GM12878 (cell line): ENCODE results near the gene CENPF. TPM values are rescaled to one million over a fixed set of nuclear protein-coding genes. Genes with fewer than 3 reads are reported as not detected.

ENCODE experiments used
- ATF3 ChIP-seq: IDR thresholded peaks from 2 replicates; pipeline ENCODE4 v1.6.1; 2011; ENCODE audit warnings: low read depth, mild to moderate bottlenecking, low read length, moderate library complexity, borderline replicate concordance; ENCODE audit errors: extremely low read depth
- ETV6 ChIP-seq, 2 experiments: fragments of 450-650 bp in 1 of 2; IDR thresholded peaks in 1 of 2; conservative IDR thresholded peaks in 1 of 2; 2 replicates each; pipeline ENCODE4 v1.6.1; 2014; ENCODE audit warnings: antibody characterized with exemption in 1 of 2, borderline replicate concordance in 1 of 2, low read depth in 1 of 2, mild to moderate bottlenecking in 1 of 2, moderate library complexity in 1 of 2
- HDAC2 ChIP-seq: fragments of 200-600 bp; sonication (generic); IDR thresholded peaks from 2 replicates; pipeline ENCODE4 v1.6.1; 2017
- JUNB ChIP-seq: IDR thresholded peaks from 2 replicates; pipeline ENCODE4 v1.6.1; 2016; ENCODE audit warnings: antibody characterized with exemption, mild to moderate bottlenecking
- MEF2A ChIP-seq: IDR thresholded peaks from 2 replicates; pipeline ENCODE4 v1.6.1; 2011; ENCODE audit warnings: low read depth, mild to moderate bottlenecking, low read length, moderate library complexity; ENCODE audit not compliant: insufficient read depth
- PML ChIP-seq: IDR thresholded peaks from 2 replicates; pipeline ENCODE4 v1.6.1; 2012; ENCODE audit warnings: low read length, inconsistent platforms
- SIN3A ChIP-seq: IDR thresholded peaks from 2 replicates; pipeline ENCODE4 v1.6.1; 2012; ENCODE audit warnings: low read depth, low read length, improper control_type of control experiment
- SMAD1 ChIP-seq: fragments of 450-650 bp; IDR thresholded peaks from 2 replicates; pipeline ENCODE4 v1.6.1; 2018; ENCODE audit warnings: mild to moderate bottlenecking, low read depth; ENCODE audit not compliant: partially characterized antibody
- SMAD5 ChIP-seq: IDR thresholded peaks from 2 replicates; pipeline ENCODE4 v1.6.1; 2016; ENCODE audit warnings: antibody characterized with exemption, low read depth
- SREBF1 ChIP-seq: IDR thresholded peaks from 2 replicates; pipeline ENCODE4 v1.6.1; 2012; ENCODE audit warnings: mild to moderate bottlenecking, low read length
- SREBF2 ChIP-seq: IDR thresholded peaks from 2 replicates; pipeline ENCODE4 v1.6.1; 2012; ENCODE audit warnings: mild to moderate bottlenecking, low read length
- SUPT20H ChIP-seq: IDR thresholded peaks from 2 replicates; pipeline ENCODE4 v1.6.1; 2011; ENCODE audit warnings: low read depth, mild to moderate bottlenecking, low read length, moderate library complexity, borderline replicate concordance; ENCODE audit not compliant: control insufficient read depth
- TARDBP ChIP-seq: IDR thresholded peaks from 2 replicates; pipeline ENCODE4 v1.6.1; 2016; ENCODE audit warnings: borderline replicate concordance
- ZNF687 ChIP-seq: fragments of 450-650 bp; IDR thresholded peaks from 2 replicates; pipeline ENCODE4 v1.6.1; 2017; ENCODE audit warnings: mild to moderate bottlenecking, moderate library complexity
- ZZZ3 ChIP-seq: IDR thresholded peaks from 2 replicates; pipeline ENCODE4 v1.6.1; 2011; ENCODE audit warnings: low read depth; ENCODE audit not compliant: control insufficient read depth, insufficient read length
- polyA plus RNA-seq, 11 experiments: library from polyadenylated mRNA; depleted of rRNA in 4 of 11; unstranded in 6 of 11; stranded (reverse) in 5 of 11; fragments of >200 nt; fragmentation: Nextera tagmentation in 4 of 11; fragmentation: Illumina TruSeq in 1 of 11; extraction: Ambion mirVana in 4 of 11; extraction: Trizol in 1 of 11; gene quantifications; 1 replicate in 1 of 11; 2 replicates in 10 of 11; pipeline versions ENCODE4 v1.2.1 to v1.2.3, GENCODE V29; 2011 to 2016; ENCODE audit warnings: inconsistent platforms in 2 of 11, missing spikeins in 2 of 11, low read depth in 1 of 11
- total RNA-seq, 4 experiments: library from RNA; depleted of rRNA in 3 of 4; stranded (reverse); fragments of >200 nt in 3 of 4; fragmentation: Illumina TruSeq in 1 of 4; extraction: Trizol in 1 of 4; gene quantifications; 2 replicates each; pipeline versions ENCODE4 v1.2.1 to v1.2.3, GENCODE V29; 2013 to 2021
- TF ChIP-seq, protein P1 (sequence below): fragments of 450-650 bp; conservative IDR thresholded peaks from 2 replicates; pipeline ENCODE4 v1.6.1; 2017; ENCODE audit warnings: mild to moderate bottlenecking, moderate library complexity

The CENPF gene
- total and polyA plus RNA-seq, 10 of the 15 experiments (the other 5 are each of a cell fraction or from before 2014, with no cell fraction given) = 26.0 to 132 (median 70.5) TPM

DNA sequence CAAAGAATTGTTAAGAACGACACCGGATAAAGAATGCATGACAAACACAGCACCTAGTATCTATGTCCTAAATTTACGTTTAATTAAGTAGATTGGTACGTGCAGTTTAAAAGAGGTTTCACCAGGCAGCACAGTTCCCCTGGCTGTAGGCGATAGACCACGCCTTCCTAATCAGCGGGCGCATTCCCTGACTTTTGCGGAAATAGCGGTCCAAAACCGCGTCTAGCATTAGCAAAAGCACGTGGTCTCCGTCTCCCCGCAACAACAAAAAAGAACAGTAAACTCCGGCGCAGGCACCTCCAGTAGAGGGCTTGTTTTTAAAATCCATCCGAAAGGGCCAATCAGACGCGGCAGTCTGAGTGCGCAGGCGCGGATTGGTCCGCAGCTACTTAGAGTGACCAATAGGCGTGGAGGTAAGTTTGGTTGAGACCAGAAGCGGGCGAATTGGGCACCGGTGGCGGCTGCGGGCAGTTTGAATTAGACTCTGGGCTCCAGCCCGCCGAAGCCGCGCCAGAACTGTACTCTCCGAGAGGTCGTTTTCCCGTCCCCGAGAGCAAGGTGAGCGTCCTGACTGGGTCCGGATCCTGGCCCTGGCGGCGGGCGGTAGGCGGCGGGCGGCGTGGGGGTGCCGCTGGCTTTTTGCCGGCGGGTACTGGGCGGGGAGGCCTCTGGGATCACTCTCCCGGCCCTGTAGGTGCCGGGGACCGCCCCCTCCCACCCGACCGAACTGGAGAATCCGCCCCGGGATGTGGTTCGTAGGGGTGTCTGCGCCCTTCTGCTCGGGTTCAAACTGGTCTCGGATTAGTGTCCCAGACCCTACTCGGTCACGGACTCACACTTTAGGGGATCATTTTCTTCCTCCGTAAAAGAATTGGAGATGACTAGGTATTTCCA is at the start of gene CENPF (continued):
- TF ChIP-seq ZNF687 (no peak), SMAD1 (no peak), SIN3A (peak; percentile 98), SREBF1 (no peak), SREBF2 (no peak), ETV6 (conservative IDR thresholded peaks at IDR 0.05 in 1 of 2, IDR thresholded peaks at IDR 0.05 in 1 of 2; ENCODE audit: borderline replicate concordance in 1 of 2, low read depth in 1 of 2) (no peak), MEF2A (no peak), TARDBP (no peak), ZZZ3 (no peak), PML (no peak), SMAD5 (no peak), ATF3 (no peak), JUNB (no peak), HDAC2 (peak; percentile 85; the same call in 1 of the 2 replicates), SUPT20H (no peak)
- TF ChIP-seq, protein P1, sequence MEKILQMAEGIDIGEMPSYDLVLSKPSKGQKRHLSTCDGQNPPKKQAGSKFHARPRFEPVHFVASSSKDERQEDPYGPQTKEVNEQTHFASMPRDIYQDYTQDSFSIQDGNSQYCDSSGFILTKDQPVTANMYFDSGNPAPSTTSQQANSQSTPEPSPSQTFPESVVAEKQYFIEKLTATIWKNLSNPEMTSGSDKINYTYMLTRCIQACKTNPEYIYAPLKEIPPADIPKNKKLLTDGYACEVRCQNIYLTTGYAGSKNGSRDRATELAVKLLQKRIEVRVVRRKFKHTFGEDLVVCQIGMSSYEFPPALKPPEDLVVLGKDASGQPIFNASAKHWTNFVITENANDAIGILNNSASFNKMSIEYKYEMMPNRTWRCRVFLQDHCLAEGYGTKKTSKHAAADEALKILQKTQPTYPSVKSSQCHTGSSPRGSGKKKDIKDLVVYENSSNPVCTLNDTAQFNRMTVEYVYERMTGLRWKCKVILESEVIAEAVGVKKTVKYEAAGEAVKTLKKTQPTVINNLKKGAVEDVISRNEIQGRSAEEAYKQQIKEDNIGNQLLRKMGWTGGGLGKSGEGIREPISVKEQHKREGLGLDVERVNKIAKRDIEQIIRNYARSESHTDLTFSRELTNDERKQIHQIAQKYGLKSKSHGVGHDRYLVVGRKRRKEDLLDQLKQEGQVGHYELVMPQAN = peak; percentile 99
